Epithelial cell of esophagus (primary cell): ENCODE measurements around the gene CAMK1D.
"Not testable (repeated sequence)": the region's sequence is repeated elsewhere in the genome, so short reads cannot be mapped to it uniquely, and the experiment has no call there.

Source experiments
- DNase-seq: peaks from one replicate; pipeline ENCODE4 v3.0.0; 2010; ENCODE audit warnings: low read depth
- H3K4me3 ChIP-seq: 2 replicates; pipeline ENCODE4 v1.5.1; 2011; ENCODE audit warnings: mild to moderate bottlenecking, low read length, control low read depth
- TF ChIP-seq, protein P1 (sequence below): IDR thresholded peaks from 2 replicates; pipeline ENCODE4 v1.5.1; 2011; ENCODE audit warnings: low read depth, mild to moderate bottlenecking, low read length, control low read depth, inconsistent platforms; ENCODE audit not compliant: insufficient read depth; ENCODE audit errors: missing control alignments

The CAMK1D gene

DNA sequence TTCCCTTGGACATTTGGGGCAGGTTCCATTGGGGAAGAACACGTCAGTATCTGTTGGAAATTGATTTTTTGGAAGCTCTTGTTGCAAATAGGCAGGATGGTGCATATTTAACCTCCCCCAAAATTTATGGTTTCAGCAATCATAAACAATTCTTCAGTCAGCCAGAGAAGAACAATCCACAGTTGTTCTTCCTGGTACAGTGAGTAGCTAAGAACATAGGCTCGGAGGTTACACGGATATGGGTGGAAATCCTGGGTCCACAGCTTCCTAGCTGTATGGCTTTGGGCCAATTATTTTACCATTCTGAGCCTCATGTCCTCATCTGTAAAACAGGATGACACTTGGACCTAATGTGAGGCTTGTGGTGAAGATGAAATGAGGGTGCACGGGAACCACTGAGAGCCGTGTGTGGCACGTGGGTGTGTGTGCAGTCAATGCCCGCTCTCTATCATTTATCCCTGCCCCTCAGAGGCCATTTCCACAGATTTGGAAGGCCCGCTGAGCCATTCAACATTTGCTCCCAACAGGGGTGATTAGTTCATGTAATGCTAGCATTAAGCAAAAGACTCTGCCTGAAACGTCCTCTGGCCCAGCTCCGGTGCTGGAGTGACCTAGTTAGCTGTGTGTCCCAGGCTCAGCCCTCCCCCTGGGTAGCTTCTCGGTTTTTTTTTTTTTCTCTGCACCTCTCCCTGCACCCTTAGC lies 9.7 kb downstream of the CAMK1D start:
- no peak for DNase-seq
- TF ChIP-seq, protein P1, sequence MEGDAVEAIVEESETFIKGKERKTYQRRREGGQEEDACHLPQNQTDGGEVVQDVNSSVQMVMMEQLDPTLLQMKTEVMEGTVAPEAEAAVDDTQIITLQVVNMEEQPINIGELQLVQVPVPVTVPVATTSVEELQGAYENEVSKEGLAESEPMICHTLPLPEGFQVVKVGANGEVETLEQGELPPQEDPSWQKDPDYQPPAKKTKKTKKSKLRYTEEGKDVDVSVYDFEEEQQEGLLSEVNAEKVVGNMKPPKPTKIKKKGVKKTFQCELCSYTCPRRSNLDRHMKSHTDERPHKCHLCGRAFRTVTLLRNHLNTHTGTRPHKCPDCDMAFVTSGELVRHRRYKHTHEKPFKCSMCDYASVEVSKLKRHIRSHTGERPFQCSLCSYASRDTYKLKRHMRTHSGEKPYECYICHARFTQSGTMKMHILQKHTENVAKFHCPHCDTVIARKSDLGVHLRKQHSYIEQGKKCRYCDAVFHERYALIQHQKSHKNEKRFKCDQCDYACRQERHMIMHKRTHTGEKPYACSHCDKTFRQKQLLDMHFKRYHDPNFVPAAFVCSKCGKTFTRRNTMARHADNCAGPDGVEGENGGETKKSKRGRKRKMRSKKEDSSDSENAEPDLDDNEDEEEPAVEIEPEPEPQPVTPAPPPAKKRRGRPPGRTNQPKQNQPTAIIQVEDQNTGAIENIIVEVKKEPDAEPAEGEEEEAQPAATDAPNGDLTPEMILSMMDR, result no peak
- no peak overlapping the region for H3K4me3 ChIP-seq

DNA sequence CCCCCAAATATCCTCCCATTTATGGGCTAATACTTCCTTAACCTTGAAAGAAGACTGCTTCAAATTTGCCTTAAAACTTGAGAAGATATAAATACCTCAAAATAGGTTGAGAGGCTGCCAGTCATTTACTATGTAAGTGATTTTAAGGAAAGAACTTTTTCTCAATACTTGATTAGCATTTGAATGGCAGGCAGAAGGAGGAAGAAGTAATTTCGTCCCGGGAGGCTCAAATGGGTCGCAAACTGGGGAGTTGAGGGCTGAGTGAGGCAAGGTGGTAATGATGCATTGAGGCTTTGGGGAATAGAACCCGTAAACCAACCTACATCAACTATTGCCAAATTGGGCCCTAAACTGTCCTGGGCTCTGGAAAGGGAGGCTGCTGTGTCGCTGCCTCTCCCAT lies 11.1 kb downstream of the CAMK1D start:
- TF ChIP-seq, protein P1, result no peak
- no peak for DNase-seq
- no peak overlapping the region for H3K4me3 ChIP-seq

DNA sequence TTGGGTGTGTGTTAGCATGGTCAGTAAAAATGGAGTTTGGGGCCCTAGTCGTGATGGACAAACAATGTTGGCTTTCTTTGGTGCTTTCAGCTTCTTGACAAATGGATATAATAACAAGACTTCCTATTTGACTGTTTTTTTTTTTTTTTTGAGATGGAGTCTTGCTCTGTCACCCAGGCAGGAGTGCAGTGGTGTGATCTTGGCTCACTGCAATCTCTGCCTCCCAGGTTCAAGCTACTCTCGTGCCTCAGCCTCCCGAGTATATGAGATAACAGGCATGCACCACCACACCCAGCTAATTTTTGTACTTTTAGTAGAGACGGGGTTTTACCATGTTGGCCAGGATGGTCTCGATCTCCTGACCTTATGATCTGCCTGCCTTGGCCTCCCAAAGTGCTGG lies 11.8 kb downstream of the CAMK1D start:
- H3K4me3 ChIP-seq, DNase-seq: not testable (repeated sequence)

DNA sequence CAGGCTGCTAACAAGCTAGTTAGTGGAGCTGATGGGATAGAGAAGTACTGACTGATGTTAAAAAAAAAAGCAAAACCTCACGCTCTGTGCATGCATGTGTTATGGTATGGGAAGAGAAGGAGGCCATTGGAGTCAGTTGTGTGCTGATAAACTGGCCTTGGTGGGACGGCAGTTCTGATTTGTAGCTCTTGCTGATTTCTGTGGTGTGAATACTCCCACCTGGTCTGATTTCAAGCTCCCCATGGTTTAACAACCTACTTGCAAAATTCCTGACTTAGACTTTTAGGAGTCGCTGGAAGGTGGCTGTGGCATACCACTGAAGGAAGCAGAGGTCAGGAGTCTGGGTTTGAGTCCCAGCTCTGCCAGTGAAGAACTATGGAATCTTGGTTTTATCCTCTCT lies 15.2 kb downstream of the CAMK1D start:
- TF ChIP-seq, protein P1, result no peak
- no peak for DNase-seq
- no peak overlapping the region for H3K4me3 ChIP-seq

DNA sequence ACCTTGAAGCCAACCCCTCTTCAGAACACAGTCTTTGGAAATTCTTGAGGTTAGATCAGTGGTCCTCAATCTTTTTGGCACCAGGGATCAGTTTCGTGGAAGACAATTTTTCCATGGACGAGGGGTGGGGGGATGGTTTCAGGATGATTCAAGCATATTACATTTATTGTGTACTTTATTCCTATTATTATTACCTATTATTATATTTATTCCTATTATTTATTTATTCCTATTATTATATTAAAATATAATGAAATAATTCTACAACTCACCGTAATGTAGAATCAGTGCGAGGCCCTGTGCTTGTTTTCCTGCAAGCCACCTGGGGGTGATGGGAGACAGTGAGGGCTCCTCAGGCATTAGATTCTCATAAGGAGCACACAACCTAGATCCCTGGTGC lies 17.9 kb downstream of the CAMK1D start:
- TF ChIP-seq, protein P1, result no peak
- no peak for DNase-seq
- no peak overlapping the region for H3K4me3 ChIP-seq

DNA sequence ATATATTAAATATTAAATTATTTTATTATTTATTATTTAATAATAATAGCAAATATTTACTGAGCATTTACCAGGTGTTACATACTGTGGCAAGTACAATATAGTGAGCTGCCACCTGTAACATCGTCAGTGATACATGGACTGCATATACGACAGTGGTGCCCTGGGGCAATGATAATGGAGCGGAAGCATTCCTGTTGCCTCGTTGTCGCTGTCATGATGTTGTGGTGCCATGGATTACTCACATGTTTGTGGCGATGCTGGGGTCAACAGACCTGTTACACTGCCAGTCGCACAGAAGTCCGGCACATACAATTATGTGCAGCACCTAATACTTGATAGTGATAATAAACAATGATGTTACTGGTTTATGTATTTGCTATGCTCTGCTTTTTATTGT lies 20.6 kb downstream of the CAMK1D start:
- TF ChIP-seq, protein P1, result no peak
- DNase-seq, result no peak
- H3K4me3 ChIP-seq, result no peak overlapping the region

DNA sequence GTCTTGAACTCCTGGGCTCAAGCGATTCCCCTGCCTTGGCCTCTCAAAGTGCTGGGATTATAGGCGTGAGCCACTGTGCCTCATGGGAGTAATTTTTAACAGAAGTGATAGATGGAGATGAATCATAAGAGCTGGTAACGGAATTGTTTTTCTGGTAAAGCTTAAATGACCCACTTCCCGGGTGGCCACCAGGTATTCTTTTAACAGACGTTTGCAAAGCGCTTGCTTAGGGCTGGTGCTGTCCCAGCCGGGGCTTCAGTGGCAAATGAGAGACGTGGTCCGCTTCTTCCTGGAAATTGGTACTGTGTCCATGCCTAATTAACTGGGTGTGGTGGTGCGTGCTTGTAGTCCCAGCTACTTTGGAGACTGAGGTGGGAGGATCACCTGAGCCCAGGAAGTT lies 23.5 kb downstream of the CAMK1D start:
- no peak overlapping the region for H3K4me3 ChIP-seq
- TF ChIP-seq, protein P1, result no peak
- DNase-seq, result no peak
